Measurements from ENCODE around the gene SNX22. TPM values are rescaled to one million over a fixed set of nuclear protein-coding genes. Genes with fewer than 3 reads are reported as not detected.
"Not testable (repeated sequence)": the region's sequence is repeated elsewhere in the genome, so short reads cannot be mapped to it uniquely, and the experiment has no call there.

SNX22 gene
- total RNA-seq, 6 experiments from 2014 or later, result 0.07 to 0.21 (median 0.14) TPM; not detected in 2

- Mint-ChIP-seq H3K27me3 (ENCODE audit: insufficient read depth) (peaks cover 2% of the 10 kb centered on the region), H3K27ac (peak overlapping the region; percentile 22; the same call in 1 of the 2 replicates), H3K4me1 (ENCODE audit: low read depth) (peaks cover 28% of the 10 kb centered on the region), H3K36me3 (ENCODE audit: low read depth) (peaks cover 10% of the 10 kb centered on the region; the same call in 1 of the 2 replicates), H3K4me3 (no peak overlapping the region), H3K9me3 (no peaks in the 10 kb centered on the region)
- DNase-seq, result no peak
- no peak for TF ChIP-seq CTCF (IDR thresholded peaks at IDR 0.05)
Measured at GRCh38 chr15:64110950-64111678, 40.4 kb upstream of the SNX22 start.

GRCh38 chr15:64111679-64112050, 39.9 kb upstream of the SNX22 start:
- H3K4me1 Mint-ChIP-seq (ENCODE audit: low read depth), result peaks cover 28% of the 10 kb centered on the region
- TF ChIP-seq CTCF (IDR thresholded peaks at IDR 0.05), result no peak
- H3K4me3 Mint-ChIP-seq, result no peak overlapping the region
- peaks cover 11% of the 10 kb centered on the region; the same call in 1 of the 2 replicates for H3K36me3 Mint-ChIP-seq (ENCODE audit: low read depth)
- peaks cover 2% of the 10 kb centered on the region for H3K27me3 Mint-ChIP-seq (ENCODE audit: insufficient read depth)
- no peaks in the 10 kb centered on the region for H3K9me3 Mint-ChIP-seq
- no peak for DNase-seq
- no peak overlapping the region for H3K27ac Mint-ChIP-seq

GRCh38 chr15:64112073-64112772, 39.3 kb upstream of the SNX22 start:
- Mint-ChIP-seq H3K27ac (peak overlapping the region; percentile 17), H3K36me3 (ENCODE audit: low read depth) (peaks cover 11% of the 10 kb centered on the region; the same call in 1 of the 2 replicates), H3K27me3 (ENCODE audit: insufficient read depth) (peaks cover 2% of the 10 kb centered on the region), H3K4me1 (ENCODE audit: low read depth) (peaks cover 28% of the 10 kb centered on the region), H3K4me3 (no peak overlapping the region), H3K9me3 (no peaks in the 10 kb centered on the region)
- TF ChIP-seq CTCF (IDR thresholded peaks at IDR 0.05), result no peak
- no peak for DNase-seq

GRCh38 chr15:64112904-64113303, 38.6 kb upstream of the SNX22 start:
- no peak for TF ChIP-seq CTCF (IDR thresholded peaks at IDR 0.05)
- Mint-ChIP-seq H3K27me3 (ENCODE audit: insufficient read depth) (peaks cover 2% of the 10 kb centered on the region), H3K4me3 (no peak overlapping the region), H3K9me3 (no peaks in the 10 kb centered on the region), H3K4me1 (ENCODE audit: low read depth) (peaks cover 28% of the 10 kb centered on the region), H3K27ac (peak overlapping the region; percentile 17), H3K36me3 (ENCODE audit: low read depth) (peaks cover 14% of the 10 kb centered on the region)
- peak; percentile 19 for DNase-seq

- peaks cover 3% of the 10 kb centered on the region for H3K4me1 Mint-ChIP-seq (ENCODE audit: low read depth)
- H3K27ac Mint-ChIP-seq, result no peak overlapping the region
- no peak for TF ChIP-seq CTCF (IDR thresholded peaks at IDR 0.05)
- no peak overlapping the region for H3K4me3 Mint-ChIP-seq
- H3K27me3 Mint-ChIP-seq (ENCODE audit: insufficient read depth), result no peaks in the 10 kb centered on the region
- peaks cover 27% of the 10 kb centered on the region for H3K36me3 Mint-ChIP-seq (ENCODE audit: low read depth)
- no peak for DNase-seq
- H3K9me3 Mint-ChIP-seq, result no peaks in the 10 kb centered on the region
Measured at GRCh38 chr15:64117759-64118487, 33.6 kb upstream of the SNX22 start.

GRCh38 chr15:64120322-64120721, 31.2 kb upstream of the SNX22 start:
- not testable (repeated sequence) for H3K27ac Mint-ChIP-seq; H3K27me3 Mint-ChIP-seq (ENCODE audit: insufficient read depth); H3K4me3 Mint-ChIP-seq; H3K4me1 Mint-ChIP-seq (ENCODE audit: low read depth); H3K9me3 Mint-ChIP-seq; DNase-seq
- peaks cover 26% of the 10 kb centered on the region for H3K36me3 Mint-ChIP-seq (ENCODE audit: low read depth)
